HG03432 (cell line): Measurements from ENCODE around the gene C9orf85.

Source experiments
- ATAC-seq: cut with Tn5 transposase; IDR thresholded peaks from one replicate; pipeline ENCODE4 v1.9.1; 2021; ENCODE audit warnings: mild to moderate bottlenecking, moderate library complexity; ENCODE audit not compliant: unreplicated experiment

C9orf85 gene

DNA sequence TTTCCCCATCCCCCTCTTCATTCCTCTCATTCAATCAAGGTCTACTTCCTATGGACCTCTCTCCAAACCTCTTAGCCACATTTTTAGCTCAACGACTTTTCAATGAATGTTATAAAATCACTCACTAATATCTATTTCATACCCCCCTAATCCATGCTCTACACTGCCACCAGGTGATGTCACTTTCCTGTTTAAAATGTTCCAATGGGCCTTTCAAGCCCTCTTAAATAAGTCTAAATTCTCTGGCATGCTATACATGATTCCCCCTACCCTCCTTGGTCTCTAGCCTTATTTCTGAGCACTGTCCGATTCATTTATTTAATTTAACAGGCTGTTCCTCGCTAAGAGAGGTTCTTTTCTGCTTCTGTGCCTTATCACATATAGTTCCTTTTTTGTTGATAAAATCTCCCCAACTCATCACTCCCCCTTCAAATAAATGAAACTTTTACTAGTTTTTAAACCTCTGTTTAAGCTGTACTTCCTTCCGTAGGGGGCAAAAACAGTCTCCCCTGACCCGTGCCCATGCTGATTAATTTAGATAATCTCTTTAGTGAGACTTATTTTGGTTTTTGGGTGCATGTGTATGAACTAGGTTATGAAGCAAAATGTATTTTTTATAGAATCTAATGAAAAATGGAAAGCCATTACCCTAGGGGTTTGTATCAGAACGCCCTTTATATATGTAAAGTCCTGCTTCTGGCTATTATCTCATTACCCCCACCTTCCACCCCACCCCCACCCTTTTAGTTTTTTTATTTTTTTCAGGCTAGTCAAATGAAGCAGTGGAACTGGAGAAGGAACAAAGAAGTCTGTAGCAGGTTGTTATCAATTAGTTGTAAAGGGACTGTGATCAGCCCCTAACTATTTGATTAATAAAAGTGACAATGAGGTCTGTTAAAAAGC lies 9.5 kb upstream of the C9orf85 start:
- no peak for ATAC-seq

- no peak for ATAC-seq
These were observed 7.4 kb upstream of the C9orf85 start for GRCh38 chr9:71904076-71904475.

DNA sequence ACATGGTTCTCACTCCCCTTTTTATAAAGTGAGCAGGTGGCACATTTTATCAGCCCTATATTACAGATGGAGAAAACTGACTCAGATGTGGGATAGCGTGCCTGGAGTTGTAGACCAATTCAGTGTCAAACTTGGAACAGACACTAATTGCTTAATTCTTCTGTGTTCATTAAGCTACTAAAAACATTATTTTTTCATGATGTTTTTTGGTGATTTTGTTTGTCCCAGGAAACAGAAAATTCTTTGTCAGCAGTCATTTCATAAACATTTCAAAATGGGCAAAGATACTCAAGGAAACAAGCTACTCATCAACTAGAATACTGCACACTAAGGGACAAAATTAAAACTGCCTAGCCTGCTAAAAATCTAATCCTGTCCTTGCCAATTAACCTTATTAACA lies 2.6 kb upstream of the C9orf85 start:
- no peak for ATAC-seq

- ATAC-seq: peak; percentile 16
These were observed 1.4 kb upstream of the C9orf85 start for GRCh38 chr9:71909887-71910649.

- peak; percentile 19 for ATAC-seq
These were observed 784 bp upstream of the C9orf85 start for GRCh38 chr9:71910650-71911060.

- no peak for ATAC-seq
These were observed 483 bp downstream of the C9orf85 start for GRCh38 chr9:71911908-71912335.

DNA sequence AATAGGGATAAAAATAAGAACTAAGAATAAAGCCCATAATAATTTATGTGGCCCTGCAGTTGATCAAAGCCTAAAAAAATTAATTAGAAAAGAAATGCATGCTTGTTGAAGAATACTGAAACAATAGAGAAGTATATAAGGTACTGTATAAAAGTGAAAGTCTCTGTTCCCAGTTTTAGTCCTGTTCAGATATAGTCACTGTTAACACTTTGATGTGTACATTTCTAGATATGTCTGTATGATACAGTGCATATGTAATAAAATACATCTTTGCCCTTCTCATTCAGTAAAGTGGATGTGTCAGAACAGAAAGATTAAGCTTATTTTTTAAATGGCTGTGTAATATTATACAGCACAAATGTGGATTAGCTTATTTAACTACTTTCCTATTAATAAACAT lies 4.1 kb downstream of the C9orf85 start:
- ATAC-seq: no peak

- ATAC-seq: peak; percentile 87
These were observed 5.5 kb downstream of the C9orf85 start for GRCh38 chr9:71916834-71917534.

GRCh38 chr9:71918419-71918818 lies 7.0 kb downstream of the C9orf85 start:
- no peak for ATAC-seq

GRCh38 chr9:71920456-71921189 lies 9.2 kb downstream of the C9orf85 start:
- no peak for ATAC-seq

DNA sequence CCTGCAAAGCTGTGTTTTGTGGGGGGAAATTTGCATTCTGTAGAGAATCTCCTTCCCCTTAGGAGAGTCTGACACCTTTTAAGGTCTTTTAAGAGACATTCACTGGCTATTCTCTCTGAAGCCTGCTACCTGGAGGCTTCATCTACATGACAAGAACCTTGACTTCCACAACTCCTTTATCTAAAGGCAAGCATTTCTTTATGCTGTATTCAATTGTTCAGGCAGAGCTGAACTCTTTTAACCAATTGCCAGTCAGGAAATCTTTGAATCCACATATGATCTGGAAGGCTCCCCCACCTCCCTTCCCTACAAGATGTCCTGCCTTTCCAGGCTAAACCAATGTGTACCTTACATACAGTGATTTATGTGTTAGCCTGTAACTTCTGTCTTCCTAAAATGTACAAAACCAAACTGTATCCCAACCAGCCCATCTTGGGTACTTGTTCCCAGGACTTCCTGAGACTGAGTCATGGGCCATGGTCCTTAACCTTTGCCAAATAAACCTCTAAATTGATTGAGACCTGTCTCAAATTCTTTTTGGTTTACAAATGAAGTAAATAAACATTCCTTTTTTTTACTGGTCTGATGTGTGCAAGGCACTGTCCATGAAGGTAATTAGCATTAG lies 9.9 kb downstream of the C9orf85 start:
- no peak for ATAC-seq

GRCh38 chr9:71924576-71924975 lies 13.1 kb downstream of the C9orf85 start:
- ATAC-seq: no peak

- ATAC-seq: no peak
These were observed 14.4 kb downstream of the C9orf85 start for GRCh38 chr9:71925834-71926233.

DNA sequence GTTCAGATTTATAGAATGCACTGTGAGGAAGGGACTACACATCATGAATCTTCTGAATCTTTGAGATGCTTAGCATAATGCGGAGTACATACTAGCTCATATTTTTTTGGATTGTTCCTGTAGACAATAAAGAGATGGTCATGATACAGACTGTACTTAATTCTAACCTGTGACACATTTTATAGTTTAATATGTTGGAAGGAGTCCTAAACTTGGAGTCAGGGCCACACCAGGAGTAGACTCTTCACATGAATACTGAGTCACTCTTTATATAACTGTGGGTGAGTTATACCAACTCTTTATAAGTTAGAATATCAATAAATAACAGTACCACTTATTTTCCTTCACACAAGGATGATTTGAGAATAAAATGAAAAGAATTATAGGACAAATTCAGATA lies 16.9 kb downstream of the C9orf85 start:
- ATAC-seq: no peak

DNA sequence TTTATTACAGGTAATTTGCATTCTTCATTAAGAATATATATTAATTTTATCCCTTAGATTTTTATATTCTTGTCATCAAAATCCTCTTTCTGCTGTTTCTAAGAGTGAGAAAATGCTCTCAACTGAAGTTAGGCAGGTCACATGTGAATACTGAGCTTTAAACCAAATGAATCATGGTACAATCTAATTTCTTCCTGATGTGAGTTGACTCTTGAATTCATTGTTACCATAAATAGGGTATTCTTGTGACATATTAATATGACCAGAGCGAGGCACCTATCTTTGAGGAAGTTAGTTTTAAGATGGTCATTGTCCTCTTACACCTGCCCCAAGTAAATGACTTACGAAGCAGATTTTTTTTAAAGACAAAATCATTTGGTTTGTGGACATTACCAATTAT lies 17.4 kb downstream of the C9orf85 start:
- no peak for ATAC-seq

- ATAC-seq: no peak
These were observed 17.8 kb downstream of the C9orf85 start for GRCh38 chr9:71929223-71929622.

GRCh38 chr9:71929791-71930440 lies 18.5 kb downstream of the C9orf85 start:
- ATAC-seq: no peak

- no peak for ATAC-seq
These were observed 19.7 kb downstream of the C9orf85 start for GRCh38 chr9:71931166-71931565.

GRCh38 chr9:71936066-71936465 lies 24.6 kb downstream of the C9orf85 start:
- ATAC-seq: no peak
